NOMO-1 treated with DMSO at 0.1 percent for 48 hours (cell line): ENCODE data around the gene NRN1.
A peak's percentile ranks its signal among the peaks of the same experiment; 100 is the strongest.

Source experiments
- DNase-seq: peaks from one replicate; lab custom pipeline; 2025; ENCODE audit not compliant: unreplicated experiment; lab: John Stamatoyannopoulos, UW

The NRN1 gene

DNA sequence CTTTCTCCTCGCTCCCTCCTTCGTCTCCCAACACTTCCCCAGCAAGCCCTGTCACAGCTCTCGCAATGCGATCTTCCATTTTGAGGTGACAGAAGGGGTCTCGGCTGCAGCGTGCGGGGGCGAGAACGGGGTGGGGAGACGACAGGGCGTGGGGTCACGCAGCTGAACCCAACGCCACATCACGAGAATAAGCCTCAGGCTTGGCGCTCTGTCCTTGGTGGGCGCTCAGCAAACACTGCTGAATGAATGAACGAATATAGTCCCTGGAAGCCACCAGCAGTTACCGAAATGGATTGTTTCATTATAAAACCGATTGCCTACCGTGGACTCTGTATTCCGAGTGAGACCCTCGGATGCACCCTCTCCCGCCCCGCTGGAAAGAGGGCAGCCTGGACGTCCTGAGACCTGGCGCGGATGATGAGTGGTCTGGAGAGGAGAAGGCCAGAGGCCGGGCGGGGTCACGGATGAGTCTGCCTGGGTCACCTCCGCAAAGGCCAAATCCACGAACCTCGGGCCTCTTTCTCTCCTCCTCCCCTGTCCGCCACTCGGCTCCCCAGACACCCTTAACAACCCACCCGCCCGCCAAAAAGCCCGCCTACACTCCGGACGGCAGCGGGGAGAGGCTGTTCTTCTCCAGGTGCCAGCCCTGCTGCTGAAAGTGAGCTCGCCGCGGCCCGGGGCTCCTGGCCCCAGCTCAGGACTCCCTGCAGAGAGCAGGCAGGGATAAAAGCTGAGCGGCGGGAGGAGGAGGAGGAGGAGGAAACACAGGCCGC is 3.7 kb downstream of the NRN1 start:
- DNase-seq, result no peak

DNA sequence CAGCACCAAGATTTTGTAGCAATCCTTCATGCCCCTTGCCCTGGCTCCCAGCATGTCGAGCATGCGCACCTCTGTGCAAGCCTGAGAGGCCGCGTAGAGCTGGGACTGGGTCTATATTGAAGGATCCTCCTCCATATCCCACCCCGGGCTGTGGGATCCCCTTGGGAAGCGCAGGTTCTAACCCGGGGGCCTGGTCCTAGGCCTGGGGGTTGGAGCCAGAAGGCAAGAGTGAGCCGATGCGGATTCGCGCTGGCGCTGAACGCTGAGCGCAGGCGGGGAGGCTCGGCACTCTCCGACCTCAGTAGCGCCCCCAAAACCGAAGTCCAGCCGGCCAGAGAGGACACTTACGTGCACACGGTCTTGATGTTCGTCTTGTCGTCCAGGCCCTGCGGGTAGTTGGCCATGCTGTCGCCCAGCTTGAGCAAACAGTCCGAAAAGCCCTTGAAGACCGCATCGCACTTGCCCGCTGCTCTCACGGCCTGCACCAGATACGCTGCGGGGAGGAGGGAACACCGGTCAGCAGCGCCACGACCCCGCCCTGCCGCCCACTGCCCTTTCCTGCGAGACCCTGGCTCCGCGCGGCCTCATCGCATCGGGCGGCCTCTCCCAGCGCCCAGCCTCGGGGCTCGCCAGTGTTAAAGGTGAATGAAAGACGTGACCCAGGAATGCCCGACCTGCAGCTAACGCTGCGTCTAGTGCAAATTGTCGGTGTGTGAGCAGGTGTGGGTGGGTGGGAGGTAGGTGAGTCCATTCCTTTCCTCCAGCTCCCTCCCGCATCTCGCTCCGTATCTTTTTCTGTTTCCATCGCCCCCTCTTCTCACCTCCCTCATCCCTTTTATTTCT is 4.5 kb downstream of the NRN1 start:
- no peak for DNase-seq

DNA sequence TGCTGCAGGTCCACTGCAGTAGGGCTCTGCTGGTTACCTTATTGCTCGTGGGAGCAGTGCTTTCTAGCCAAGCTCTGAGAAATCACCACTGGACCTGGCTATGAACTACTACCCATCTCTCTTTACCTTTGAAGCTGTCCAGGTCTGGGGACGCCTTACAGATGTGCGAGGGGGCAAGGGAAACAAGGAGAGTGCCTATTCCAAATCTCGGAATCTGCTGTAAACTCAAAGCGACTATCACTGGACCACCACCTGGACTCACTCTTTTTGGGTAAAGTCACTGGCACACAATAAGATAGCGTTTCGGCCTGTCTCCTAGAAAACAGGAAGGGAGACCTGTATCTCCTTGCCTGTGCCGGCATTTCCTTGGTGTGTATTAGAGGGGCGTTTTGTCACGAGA is 5.3 kb downstream of the NRN1 start:
- DNase-seq, result no peak

DNA sequence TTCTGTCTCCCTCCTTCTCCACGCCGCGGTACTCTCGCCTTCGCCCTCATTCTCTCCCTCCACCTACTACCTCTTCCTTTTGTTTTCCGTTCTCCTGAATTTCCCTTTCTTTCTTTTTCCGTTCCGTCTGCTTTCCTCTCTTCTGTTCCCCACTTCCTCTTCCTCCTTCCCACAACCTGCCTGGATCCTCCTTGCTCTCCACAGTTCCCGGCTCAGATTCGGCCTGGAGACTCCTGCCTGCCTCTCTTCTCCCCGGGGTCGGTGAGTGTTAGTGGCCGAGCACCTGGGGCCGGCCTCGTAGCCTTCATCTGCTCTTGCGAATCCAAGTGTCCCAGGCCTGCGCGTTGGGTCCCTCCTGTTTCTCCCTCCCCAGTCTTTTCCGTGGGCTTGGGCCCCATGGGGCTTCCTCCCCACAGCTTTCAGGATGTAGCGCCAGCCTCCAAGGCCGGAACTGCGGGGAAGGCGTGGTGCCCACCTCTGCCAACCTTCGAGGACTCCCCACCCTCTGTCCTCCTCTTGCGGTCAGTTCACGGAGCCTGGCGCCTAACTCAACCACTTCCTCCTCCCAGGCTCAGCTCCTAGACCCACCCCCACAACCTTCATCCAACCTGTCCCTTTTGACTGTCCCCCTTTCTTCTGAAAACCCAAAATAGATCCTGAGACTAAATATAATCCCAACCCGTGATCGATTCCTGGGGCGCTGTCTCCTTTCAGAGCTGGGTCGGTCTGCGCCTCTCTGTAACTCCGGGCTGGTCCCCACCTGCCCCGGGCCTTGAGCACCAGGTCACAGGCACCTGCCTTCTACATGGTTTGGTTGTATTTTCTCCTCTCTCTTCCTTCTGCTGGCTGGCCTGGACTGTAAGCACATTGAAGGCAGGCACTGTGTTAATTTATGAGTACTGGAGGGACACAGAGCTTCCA is 6.8 kb downstream of the NRN1 start:
- DNase-seq, result no peak

DNA sequence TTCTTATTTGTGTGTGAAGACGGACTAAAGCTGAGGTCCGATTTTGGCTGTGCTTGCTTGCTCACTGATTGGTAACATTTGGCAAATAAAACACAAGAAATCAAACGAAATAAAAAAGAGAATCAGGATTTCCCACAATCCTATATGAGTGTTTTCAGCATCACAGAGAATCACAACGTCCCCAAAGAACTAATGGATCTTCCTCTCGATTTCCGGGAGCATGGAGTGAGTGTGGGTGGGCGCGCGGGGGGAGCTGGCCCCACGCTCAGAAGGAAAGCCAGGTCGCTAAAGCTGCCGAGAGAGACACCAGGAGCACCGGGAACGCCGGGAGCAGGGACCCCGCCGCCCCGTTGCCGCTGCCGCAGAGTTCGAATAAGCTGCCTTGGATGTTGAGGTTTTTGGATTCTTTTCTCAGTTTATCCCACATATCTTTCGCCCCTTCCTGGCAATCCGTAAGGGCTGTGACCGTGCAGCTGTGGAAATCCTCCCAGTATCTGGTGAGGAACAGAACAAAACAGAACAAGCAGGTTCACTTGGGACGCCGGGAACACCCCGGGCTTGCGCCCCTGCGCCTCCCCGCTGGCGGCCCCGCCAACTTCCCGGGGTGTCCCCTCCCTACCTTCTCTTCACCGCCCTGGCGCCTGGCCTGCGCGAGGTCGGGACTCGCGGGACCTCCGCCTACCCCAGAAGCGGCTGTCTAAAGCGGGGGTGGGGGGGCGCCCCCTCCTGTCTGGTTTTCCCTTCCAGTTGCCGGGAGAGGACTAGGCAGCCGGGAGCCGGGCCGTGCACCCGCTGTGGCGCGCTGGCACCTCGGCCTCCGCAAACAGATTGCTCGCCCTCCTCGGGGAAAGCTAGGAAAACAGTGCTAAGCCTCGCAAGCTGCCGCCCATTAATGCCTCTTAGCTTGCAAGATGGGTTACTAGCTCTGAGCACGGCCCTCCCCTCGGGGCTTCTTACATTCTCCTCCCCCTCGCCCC is 7.7 kb downstream of the NRN1 start:
- DNase-seq, result no peak

DNA sequence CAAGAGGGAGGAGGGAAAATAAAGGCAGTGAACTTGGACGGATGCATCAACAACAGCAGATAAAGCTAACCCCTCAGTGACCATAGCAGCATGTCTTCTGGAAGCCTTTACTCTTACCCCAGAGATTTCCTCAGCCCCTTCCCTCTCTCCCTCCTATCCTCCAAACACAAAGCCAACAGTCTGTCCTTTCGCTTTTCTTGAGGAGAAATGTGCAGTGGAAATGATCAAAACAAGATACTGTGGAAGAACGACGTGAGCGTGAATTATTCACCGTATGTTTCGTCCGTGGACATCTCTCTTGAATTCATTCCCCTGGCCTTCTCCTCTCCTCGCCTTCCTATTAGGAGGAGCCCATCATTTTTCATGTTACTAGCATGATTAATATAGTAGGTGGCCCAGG is 8.5 kb downstream of the NRN1 start:
- no peak for DNase-seq

DNA sequence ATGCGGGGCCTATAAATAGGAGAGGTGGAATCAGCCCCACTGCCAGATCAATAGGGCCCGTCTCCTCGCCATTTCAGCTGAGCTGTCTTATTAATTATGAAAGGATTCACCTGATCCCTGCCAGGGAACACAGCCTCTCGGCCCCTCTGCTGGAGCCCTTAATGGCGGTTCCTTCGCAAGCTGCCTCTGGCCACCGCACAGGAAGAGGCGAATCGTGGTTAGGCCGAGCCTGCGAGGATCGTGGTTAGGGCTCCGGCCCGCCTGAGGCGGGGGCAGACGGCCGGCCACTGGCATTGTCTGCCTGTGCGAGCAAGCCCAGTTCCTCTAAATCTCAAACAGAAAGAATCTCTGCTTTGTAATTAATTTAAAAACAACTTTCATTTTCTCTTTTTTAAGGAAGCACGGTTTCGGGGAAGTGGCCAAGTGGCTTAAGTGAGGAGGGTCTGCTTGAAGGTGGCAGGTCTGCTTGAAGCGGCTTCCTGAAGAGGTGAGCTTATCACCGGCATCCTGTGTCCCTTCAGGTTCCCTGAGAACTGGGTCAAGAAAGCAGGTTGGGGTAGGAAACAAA is 9.2 kb downstream of the NRN1 start:
- DNase-seq, result peak; percentile 61

DNA sequence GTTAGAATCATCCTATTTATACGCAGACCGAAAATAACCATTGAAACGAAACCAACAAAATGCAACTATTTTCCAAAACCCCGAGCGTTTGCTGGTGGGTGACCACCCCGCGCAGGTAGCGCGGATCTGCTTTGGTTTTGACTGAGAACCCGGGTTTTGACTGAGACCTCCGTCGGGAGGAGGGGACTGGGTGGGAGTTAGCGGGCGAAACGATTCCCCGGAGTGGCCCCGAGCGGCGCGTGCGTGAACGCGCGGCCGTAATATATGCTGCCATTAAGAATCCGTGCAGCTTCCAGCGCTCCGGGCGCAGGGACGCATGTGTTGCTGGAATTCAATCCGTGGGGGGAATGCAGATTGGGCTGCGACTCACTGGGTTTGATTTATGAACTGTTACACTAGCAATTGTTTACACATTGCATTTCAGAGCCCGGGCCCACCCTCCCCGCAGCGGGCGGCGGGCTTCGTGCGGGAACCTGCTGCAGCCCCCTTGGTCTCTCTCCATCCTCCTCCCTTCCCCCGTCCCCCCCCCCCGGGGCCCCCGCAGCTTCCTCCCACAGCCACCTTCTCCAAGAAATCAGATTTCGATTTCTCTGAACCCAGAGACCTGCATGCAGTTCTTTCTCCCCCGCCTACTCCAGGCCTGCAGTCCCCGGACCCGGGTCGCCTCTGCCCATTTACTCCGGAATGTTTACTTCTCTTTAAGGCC is 9.9 kb downstream of the NRN1 start:
- no peak for DNase-seq

DNA sequence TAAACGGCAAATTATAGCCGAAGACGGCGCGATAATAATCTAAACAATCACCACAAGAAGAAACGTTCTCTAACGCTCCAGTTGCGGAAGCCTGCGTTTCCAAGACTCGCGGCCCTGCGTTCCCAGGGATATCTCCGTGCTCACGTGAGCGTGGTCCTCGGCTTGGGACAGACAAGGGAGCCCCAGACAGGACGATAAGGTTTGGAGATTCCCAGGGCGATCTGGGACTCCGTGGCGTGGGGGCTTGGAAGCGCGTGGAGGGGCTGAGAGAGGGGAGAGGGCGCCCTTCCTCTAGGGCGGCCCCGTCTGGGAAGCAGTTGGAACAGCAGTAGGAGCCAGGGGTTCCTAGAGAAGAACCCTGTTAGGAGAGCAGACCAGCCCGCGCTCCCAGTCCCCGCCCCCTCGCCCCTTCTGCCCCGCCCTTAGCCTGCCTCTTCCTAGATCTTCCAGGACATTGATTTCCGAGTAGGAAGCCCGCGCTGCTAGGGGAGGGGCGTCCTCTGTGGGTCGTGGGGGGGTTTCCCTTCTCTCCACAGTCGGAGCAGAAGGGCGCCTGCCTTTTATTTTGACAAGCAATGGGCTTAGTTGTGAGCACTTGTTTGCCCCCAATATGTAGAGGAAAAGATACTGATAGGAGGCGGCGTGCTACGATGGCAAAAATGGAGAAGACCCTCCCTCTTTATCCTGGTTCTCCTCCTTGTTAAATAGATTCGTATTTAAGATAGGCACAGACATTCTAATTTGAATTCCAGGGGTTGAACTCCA is 10.6 kb downstream of the NRN1 start:
- no peak for DNase-seq

DNA sequence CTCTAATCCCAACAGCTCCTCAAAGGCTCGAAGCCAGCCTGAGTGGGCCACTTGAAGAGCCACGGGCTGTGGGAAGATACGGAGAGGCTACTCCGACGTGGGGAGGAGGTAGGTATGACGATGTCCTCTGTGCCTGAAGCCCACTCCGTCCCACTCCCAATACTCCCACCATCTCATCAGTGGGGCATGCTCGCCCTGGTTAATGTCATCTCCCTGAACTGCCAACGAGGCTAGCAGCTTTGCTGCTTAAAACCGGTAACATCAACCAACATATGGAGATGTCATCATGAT is 11.1 kb downstream of the NRN1 start:
- DNase-seq, result no peak

DNA sequence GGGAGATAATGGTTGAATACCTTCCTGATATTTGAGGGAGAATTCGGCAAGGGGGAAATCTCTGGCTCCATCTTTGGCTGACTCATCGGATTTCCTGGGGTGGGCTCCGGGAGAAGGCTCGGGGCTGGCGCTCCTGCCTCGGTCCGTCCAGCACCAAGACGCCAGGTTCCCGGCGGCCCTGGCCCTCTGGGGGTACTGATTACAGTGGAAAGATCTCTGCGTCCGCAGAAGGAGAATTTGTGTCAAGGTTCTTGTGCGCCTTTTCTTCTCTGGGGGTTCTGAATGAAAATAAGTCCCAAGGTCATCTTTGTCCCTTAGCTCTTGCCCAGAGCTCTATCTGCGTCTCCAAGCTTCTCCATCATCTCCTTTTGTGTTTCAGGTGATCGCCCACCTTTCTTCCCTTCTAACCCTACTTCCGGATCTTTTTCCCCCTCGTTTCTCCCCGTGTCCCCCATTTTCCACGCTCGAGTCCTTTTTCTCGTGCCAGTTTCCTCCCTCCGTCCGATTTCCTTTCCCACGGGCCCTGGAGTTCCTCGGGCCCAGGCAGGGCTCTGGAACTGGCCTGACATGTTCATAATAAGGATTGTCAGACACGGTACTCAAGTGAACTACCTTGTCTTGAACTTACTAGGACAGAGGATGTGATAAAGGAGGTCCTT is 11.6 kb downstream of the NRN1 start:
- DNase-seq, result no peak

DNA sequence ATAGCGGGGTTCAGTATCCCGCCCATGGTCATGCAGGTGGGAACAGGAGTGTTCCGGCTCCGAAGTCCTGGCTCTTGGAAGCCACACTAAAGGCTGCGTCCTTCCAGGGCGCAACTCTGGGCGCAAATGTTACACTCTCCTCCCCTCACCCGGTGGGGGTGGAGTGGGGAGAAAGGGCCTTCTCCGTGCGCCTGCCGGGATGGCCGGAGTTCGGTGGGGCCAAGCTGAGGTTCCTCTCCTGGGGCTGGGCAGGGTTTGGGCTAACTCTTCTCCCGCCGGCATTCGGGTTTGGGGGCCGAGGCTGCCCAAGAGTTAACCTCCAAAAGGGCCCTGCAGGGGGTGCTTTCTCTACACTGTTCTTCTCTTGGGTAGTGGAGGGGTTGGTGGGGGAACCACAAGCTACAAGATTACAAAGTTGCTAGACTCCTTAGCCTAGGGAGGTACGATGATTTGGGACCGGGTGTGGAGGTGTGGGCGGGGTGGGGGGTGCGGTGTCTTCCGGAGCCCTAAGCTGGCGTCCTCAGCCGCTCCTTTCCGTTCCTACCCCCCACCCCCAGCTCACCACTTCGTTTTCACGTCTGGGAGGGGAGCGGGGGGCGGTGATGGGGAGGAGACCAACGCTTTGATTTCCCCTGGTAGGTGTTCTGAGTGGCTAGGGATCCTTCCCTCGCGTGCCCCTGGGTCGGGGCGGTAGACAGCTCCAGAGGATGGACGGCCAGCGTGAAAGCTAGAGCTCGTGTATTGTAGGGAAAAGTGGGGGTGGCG is 12.3 kb downstream of the NRN1 start:
- no peak for DNase-seq

DNA sequence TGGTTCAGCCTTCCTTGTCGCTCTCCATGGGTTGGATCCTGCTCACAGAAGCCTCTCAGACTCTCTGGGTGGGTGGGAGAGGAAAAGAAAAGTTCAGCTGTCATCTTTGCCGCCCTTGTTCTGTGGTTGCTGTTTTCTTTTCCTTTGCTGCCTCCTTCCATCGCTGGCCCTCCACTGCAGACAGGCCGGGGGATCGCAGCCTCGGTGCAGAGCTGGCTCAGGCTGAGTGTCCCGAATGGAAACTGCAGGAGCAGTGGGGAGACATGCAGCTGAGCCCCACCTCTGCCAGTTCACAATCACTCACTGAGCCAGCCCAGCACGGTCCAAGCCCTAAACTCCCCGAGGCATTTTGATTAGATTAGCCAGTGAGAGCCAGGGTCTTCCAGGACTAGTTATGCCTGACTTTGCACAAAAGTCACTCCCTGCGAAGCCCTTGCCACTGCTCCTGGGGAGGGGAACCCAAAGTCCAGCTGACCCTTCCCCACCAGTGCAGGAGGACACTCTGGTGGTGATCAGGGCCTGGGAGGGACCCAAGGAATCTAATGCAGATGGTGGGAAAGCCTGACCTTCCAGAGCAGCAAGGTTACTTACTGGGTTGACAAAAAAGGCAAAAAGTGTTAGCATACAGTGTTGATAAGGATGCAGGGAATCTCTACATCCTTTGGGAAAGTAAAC is 14.0 kb downstream of the NRN1 start:
- no peak for DNase-seq

DNA sequence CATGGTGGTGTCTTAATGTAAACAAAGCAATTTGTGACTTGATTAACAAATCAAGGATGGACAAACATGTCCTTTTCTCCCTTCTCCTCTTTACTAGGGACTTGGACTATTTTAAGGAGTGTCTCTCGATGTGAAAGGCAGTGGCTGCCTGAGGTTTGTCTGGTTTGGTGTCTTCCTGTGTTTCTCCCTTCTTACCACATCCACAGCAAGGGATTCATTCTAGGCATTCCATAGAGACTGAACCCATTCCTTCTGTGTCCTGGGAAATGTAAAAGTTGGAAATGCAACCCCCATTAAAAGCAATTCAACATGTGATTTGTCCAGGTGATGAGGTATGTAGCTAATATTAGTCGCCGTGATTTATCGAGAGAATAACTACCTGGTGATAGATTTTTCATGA is 15.9 kb downstream of the NRN1 start:
- DNase-seq, result no peak

DNA sequence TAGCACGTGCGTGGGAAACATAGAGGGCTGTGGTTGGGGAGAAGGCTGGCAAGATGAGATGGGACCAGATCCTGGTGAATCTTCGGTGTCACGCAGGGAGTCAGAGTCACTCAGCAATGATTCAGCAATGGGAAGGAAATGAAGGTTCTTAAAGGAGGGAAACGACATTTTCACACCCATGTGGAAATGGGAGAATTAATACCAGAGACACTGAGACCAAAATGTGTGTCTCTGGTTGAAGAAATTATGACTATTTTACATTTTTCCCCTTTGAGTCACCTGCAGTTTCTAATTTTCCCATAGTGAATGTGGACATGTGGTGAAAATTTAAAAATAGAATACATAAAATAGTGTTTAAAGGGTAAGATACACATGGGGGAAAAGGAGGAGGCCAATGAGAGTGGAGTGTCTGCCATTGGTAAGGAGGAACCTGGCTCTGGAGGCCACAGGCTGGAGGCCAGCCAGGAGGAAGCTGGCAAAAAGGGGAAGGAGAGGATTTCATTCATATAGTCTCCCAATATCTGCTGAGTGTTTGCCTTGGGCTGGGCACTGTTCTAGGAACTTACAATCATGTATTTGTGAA is 17.5 kb downstream of the NRN1 start:
- peak; percentile 57 for DNase-seq

DNA sequence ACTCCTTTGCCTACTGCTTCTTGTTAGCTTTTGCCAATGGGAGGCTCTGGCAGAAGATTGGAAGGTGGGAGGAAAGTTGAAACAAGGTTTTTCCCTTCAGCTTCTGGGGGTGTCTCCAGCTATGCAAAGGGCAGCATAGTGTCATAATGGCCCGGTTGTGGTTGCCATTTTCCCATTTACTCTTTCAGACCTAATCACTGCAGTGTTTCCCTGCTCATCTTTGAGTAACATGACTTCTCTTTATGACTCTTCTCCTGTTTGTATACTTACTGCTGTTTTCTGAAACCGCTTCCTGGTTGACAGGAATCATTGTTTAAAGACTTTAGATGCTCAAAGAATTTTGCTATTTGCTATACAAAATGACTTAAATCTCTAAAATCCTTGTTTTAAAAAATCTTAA is 19.9 kb downstream of the NRN1 start:
- no peak for DNase-seq
